ENCODE measurements around the gene SPTBN1. TPM values are rescaled to one million over a fixed set of nuclear protein-coding genes. Genes with fewer than 3 reads are reported as not detected.
"Not testable (repeated sequence)": the region's sequence is repeated elsewhere in the genome, so short reads cannot be mapped to it uniquely, and the experiment has no call there.

SPTBN1 gene
- total RNA-seq, 1 experiment from 2014 or later = 204 TPM

DNA sequence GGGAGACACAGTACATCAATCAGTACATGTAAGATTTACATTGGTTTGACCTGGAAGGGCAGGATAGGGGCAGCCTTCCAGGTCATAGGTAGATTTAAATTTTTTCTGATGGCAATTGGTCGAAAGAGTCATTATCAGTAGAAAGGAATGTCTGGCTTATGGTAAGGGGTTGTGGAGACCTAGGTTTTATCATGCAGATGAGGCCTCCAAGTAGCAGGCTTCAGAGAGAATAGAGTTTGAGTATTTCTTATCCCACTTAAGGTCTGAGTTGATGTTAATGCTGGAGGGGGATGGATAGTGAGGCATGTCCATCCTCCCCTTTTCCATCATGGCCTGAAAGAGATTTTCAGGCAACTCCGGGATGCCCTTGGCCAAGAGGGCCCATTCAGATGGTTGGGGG, 60.7 kb downstream of the SPTBN1 start:
- Mint-ChIP-seq H3K4me3 (peak overlapping the region; percentile 51), H3K27ac (peak overlapping the region; percentile 77), H3K4me1 (peaks cover 72% of the 10 kb centered on the region), H3K36me3 (no peaks in the 10 kb centered on the region), H3K9me3 (no peaks in the 10 kb centered on the region), H3K27me3 (ENCODE audit: low read depth) (no peaks in the 10 kb centered on the region)
- ChIA-PET POLR2A (no interaction called here), CTCF (interaction anchor here (1.2 kb wide), 1 partner anchor 14 kb away, joined by 3 read pairs; no protein-coding TSS in a partner anchor)
- ATAC-seq = peak; percentile 88
- TF ChIP-seq, protein P1, sequence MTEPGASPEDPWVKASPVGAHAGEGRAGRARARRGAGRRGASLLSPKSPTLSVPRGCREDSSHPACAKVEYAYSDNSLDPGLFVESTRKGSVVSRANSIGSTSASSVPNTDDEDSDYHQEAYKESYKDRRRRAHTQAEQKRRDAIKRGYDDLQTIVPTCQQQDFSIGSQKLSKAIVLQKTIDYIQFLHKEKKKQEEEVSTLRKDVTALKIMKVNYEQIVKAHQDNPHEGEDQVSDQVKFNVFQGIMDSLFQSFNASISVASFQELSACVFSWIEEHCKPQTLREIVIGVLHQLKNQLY (CRISPR knock-in tag; IDR thresholded peaks at IDR 0.05) = no peak
- no peak for DNase-seq (ENCODE audit: low spot score)

DNA sequence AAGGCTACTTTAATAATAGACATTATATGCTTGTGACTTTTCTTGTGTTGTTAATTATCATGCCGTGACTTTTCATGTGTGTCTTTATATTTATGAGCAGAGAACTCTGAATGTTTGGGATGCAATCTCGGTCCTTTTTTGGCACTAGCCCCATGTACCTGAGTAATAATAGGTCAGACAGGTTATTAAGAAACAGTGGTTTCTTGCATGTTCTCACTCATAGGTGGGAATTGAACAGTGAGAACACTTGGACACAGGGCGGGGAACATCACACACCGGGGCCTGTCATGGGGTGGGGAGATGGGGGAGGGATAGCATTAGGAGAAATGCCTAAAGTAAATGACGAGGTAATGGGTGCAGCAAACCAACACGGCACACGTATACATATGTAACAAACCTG, 61.9 kb downstream of the SPTBN1 start:
- H3K27ac Mint-ChIP-seq = 0 out of 2 replicates have a peak overlapping the region, but pooled peaks have one; percentile 38
- H3K36me3 Mint-ChIP-seq; DNase-seq (ENCODE audit: low spot score); H3K4me3 Mint-ChIP-seq; ATAC-seq; H3K9me3 Mint-ChIP-seq; H3K27me3 Mint-ChIP-seq (ENCODE audit: low read depth): not testable (repeated sequence)
- CTCF ChIA-PET = interaction anchor here (0.8 to 1.2 kb wide), 3 partner anchors 15 to 407 kb away, joined by 3 to 4 read pairs (median 3); no protein-coding TSS in a partner anchor
- POLR2A ChIA-PET = interaction anchor here (0.6 kb wide), 2 partner anchors 20 to 41 kb away, joined by 3 to 4 read pairs; no protein-coding TSS in a partner anchor
- peaks cover 70% of the 10 kb centered on the region for H3K4me1 Mint-ChIP-seq

DNA sequence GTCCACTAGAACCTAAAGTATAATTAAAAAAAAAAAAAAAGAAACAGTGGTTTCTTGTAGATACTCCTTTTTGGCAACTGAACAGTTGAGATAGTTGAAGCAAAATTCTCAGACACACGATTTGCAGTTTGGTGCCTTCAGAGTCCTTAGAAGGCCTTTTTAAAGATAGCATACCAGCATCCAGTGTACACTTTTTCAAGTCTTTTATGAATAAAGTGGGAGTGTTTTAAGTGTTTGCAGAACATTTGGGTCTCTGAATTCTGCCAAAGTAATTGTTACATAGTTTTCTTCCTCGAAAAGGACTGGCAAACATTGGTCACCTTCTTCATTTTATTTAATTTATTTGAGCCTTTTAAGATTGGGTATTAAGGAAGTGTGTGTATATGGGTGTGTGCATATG, 62.3 kb downstream of the SPTBN1 start:
- H3K27ac Mint-ChIP-seq = no peak overlapping the region
- no peaks in the 10 kb centered on the region for H3K9me3 Mint-ChIP-seq
- TF ChIP-seq, protein P1 (CRISPR knock-in tag; IDR thresholded peaks at IDR 0.05) = no peak
- TF ChIP-seq, protein P2, sequence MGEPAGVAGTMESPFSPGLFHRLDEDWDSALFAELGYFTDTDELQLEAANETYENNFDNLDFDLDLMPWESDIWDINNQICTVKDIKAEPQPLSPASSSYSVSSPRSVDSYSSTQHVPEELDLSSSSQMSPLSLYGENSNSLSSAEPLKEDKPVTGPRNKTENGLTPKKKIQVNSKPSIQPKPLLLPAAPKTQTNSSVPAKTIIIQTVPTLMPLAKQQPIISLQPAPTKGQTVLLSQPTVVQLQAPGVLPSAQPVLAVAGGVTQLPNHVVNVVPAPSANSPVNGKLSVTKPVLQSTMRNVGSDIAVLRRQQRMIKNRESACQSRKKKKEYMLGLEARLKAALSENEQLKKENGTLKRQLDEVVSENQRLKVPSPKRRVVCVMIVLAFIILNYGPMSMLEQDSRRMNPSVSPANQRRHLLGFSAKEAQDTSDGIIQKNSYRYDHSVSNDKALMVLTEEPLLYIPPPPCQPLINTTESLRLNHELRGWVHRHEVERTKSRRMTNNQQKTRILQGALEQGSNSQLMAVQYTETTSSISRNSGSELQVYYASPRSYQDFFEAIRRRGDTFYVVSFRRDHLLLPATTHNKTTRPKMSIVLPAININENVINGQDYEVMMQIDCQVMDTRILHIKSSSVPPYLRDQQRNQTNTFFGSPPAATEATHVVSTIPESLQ (CRISPR knock-in tag; IDR thresholded peaks at IDR 0.05) = no peak
- TF ChIP-seq, protein P3, sequence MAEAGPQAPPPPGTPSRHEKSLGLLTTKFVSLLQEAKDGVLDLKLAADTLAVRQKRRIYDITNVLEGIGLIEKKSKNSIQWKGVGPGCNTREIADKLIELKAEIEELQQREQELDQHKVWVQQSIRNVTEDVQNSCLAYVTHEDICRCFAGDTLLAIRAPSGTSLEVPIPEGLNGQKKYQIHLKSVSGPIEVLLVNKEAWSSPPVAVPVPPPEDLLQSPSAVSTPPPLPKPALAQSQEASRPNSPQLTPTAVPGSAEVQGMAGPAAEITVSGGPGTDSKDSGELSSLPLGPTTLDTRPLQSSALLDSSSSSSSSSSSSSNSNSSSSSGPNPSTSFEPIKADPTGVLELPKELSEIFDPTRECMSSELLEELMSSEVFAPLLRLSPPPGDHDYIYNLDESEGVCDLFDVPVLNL (CRISPR knock-in tag; IDR thresholded peaks at IDR 0.05; ENCODE audit: borderline replicate concordance, low read depth) = no peak
- no peak for TF ChIP-seq ZNF416 (CRISPR knock-in tag; IDR thresholded peaks at IDR 0.05)
- TF ChIP-seq SMAD3 (CRISPR knock-in tag; IDR thresholded peaks at IDR 0.05; ENCODE audit: borderline replicate concordance) = no peak
- H3K4me1 Mint-ChIP-seq = peaks cover 71% of the 10 kb centered on the region
- ChIA-PET CTCF (interaction anchor here (1.1 to 1.6 kb wide), 2 partner anchors 147 to 407 kb away, joined by 4 to 5 read pairs; no protein-coding TSS in a partner anchor), POLR2A (interaction anchor here (0.6 kb wide), 2 partner anchors 20 to 41 kb away, joined by 3 to 4 read pairs; no protein-coding TSS in a partner anchor)
- H3K4me3 Mint-ChIP-seq = no peak overlapping the region
- no peaks in the 10 kb centered on the region for H3K27me3 Mint-ChIP-seq (ENCODE audit: low read depth)
- no peak for ATAC-seq
- DNase-seq (ENCODE audit: low spot score) = no peak
- H3K36me3 Mint-ChIP-seq = no peaks in the 10 kb centered on the region

DNA sequence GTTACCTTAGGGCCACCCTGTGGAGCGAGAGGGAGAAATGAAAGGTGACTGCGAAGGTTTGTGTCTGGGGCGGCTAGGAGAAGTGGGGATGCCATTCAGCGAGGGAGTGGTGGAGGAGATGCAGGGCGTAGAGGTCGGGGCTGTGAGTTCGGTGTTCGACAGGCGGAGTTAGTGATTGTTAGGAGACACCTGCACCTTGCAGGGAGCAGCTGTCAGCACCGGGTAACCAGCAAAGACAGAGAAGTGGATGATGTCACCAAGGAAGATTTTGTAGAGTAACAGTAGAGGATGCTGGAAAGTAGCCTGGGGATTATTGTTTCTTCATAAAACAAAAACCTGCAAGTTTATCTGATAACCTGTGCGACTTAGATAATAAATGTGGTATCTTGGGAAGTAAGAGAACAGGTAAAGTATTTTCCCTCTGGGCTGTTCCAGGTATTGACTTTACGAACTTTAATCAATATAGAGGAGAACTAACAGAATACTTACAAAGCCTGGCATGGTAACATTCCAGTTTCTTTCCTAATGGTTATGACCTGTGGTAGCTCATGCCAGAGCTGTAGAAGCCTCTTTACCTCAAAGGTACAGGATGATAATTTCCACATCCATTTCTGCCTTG, 63.8 kb downstream of the SPTBN1 start:
- ChIA-PET POLR2A (no interaction called here), CTCF (interaction anchor here (0.6 to 1.6 kb wide), 5 partner anchors 17 to 184 kb away, joined by 3 to 5 read pairs (median 3); no protein-coding TSS in a partner anchor)
- Mint-ChIP-seq H3K27me3 (ENCODE audit: low read depth) (no peaks in the 10 kb centered on the region), H3K36me3 (no peaks in the 10 kb centered on the region), H3K27ac (no peak overlapping the region), H3K4me1 (peaks cover 73% of the 10 kb centered on the region), H3K9me3 (no peaks in the 10 kb centered on the region), H3K4me3 (no peak overlapping the region)
- no peak for DNase-seq (ENCODE audit: low spot score)
- ATAC-seq = peak; percentile 14
- no peak for TF ChIP-seq CREM (CRISPR knock-in tag; IDR thresholded peaks at IDR 0.05)
- TF ChIP-seq, protein P4, sequence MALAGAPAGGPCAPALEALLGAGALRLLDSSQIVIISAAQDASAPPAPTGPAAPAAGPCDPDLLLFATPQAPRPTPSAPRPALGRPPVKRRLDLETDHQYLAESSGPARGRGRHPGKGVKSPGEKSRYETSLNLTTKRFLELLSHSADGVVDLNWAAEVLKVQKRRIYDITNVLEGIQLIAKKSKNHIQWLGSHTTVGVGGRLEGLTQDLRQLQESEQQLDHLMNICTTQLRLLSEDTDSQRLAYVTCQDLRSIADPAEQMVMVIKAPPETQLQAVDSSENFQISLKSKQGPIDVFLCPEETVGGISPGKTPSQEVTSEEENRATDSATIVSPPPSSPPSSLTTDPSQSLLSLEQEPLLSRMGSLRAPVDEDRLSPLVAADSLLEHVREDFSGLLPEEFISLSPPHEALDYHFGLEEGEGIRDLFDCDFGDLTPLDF (CRISPR knock-in tag; IDR thresholded peaks at IDR 0.05) = no peak
- TF ChIP-seq FOXK1 (CRISPR knock-in tag; IDR thresholded peaks at IDR 0.05) = no peak
- TF ChIP-seq ZNF671 (CRISPR knock-in tag; IDR thresholded peaks at IDR 0.05) = no peak
- TF ChIP-seq ETV6 (CRISPR knock-in tag; IDR thresholded peaks at IDR 0.05) = no peak
- TF ChIP-seq, protein P5, sequence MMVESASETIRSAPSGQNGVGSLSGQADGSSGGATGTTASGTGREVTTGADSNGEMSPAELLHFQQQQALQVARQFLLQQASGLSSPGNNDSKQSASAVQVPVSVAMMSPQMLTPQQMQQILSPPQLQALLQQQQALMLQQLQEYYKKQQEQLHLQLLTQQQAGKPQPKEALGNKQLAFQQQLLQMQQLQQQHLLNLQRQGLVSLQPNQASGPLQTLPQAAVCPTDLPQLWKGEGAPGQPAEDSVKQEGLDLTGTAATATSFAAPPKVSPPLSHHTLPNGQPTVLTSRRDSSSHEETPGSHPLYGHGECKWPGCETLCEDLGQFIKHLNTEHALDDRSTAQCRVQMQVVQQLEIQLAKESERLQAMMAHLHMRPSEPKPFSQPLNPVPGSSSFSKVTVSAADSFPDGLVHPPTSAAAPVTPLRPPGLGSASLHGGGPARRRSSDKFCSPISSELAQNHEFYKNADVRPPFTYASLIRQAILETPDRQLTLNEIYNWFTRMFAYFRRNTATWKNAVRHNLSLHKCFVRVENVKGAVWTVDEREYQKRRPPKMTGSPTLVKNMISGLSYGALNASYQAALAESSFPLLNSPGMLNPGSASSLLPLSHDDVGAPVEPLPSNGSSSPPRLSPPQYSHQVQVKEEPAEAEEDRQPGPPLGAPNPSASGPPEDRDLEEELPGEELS (CRISPR knock-in tag; IDR thresholded peaks at IDR 0.05) = no peak
- no peak for TF ChIP-seq JUN (CRISPR knock-in tag; IDR thresholded peaks at IDR 0.05)
- no peak for TF ChIP-seq ATF1 (CRISPR knock-in tag; IDR thresholded peaks at IDR 0.05)
- TF ChIP-seq, protein P6, sequence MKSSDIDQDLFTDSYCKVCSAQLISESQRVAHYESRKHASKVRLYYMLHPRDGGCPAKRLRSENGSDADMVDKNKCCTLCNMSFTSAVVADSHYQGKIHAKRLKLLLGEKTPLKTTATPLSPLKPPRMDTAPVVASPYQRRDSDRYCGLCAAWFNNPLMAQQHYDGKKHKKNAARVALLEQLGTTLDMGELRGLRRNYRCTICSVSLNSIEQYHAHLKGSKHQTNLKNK (CRISPR knock-in tag; IDR thresholded peaks at IDR 0.05) = no peak
- no peak for TF ChIP-seq SMAD4 (CRISPR knock-in tag; IDR thresholded peaks at IDR 0.05)
- TF ChIP-seq RORB (CRISPR knock-in tag; IDR thresholded peaks at IDR 0.05) = no peak
- no peak for TF ChIP-seq ESRRA (CRISPR knock-in tag; IDR thresholded peaks at IDR 0.05; ENCODE audit: borderline replicate concordance)
- TF ChIP-seq, protein P7, sequence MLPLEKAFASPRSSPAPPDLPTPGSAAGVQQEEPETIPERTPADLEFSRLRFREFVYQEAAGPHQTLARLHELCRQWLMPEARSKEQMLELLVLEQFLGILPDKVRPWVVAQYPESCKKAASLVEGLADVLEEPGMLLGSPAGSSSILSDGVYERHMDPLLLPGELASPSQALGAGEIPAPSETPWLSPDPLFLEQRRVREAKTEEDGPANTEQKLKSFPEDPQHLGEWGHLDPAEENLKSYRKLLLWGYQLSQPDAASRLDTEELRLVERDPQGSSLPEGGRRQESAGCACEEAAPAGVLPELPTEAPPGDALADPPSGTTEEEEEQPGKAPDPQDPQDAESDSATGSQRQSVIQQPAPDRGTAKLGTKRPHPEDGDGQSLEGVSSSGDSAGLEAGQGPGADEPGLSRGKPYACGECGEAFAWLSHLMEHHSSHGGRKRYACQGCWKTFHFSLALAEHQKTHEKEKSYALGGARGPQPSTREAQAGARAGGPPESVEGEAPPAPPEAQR (CRISPR knock-in tag; IDR thresholded peaks at IDR 0.05) = no peak

All from WTC11 (cell line).